ENCODE results near the gene SLC16A5.
"Not testable (repeated sequence)": the region's sequence is repeated elsewhere in the genome, so short reads cannot be mapped to it uniquely, and the experiment has no call there.

The SLC16A5 gene

GRCh38 chr17:75063626-75064025, 24.1 kb upstream of the SLC16A5 start:
- DNase-seq, result no peak

- DNase-seq, result no peak
These were observed 23.7 kb upstream of the SLC16A5 start for GRCh38 chr17:75064040-75064439.

- DNase-seq, result no peak
These were observed 23.3 kb upstream of the SLC16A5 start for GRCh38 chr17:75064460-75064859.

- no peak for DNase-seq
These were observed 22.7 kb upstream of the SLC16A5 start for GRCh38 chr17:75064867-75065561.

- no peak for DNase-seq
These were observed 22.1 kb upstream of the SLC16A5 start for GRCh38 chr17:75065562-75066151.

GRCh38 chr17:75067856-75068255, 19.9 kb upstream of the SLC16A5 start:
- DNase-seq, result no peak

GRCh38 chr17:75068750-75069149, 19.0 kb upstream of the SLC16A5 start:
- no peak for DNase-seq

- peak in 2 of 56 donors; percentile 20 to 28 for DNase-seq
These were observed 18.0 kb upstream of the SLC16A5 start for GRCh38 chr17:75069783-75070182.

- DNase-seq, result not testable (repeated sequence)
These were observed 16.1 kb upstream of the SLC16A5 start for GRCh38 chr17:75071478-75072271.

GRCh38 chr17:75072909-75073308, 14.8 kb upstream of the SLC16A5 start:
- not testable (repeated sequence) for DNase-seq

GRCh38 chr17:75073618-75074047, 14.1 kb upstream of the SLC16A5 start:
- DNase-seq, result no peak

GRCh38 chr17:75074532-75074931, 13.2 kb upstream of the SLC16A5 start:
- no peak for DNase-seq

GRCh38 chr17:75075597-75076336, 12.0 kb upstream of the SLC16A5 start:
- DNase-seq, result no peak

- no peak for DNase-seq
These were observed 10.7 kb upstream of the SLC16A5 start for GRCh38 chr17:75077072-75077495.

- peak in 37 of 56 donors; percentile 7 to 71 (median 33) for DNase-seq
These were observed 10.1 kb upstream of the SLC16A5 start for GRCh38 chr17:75077496-75078283.

- DNase-seq, result no peak
These were observed 9.3 kb upstream of the SLC16A5 start for GRCh38 chr17:75078284-75079022.

GRCh38 chr17:75079023-75079373, 8.8 kb upstream of the SLC16A5 start:
- DNase-seq, result no peak

- no peak for DNase-seq
These were observed 5.9 kb upstream of the SLC16A5 start for GRCh38 chr17:75081611-75082540.

- no peak for DNase-seq
These were observed 5.1 kb upstream of the SLC16A5 start for GRCh38 chr17:75082683-75083082.

Measured in nucleus accumbens (tissue), 56 donors.